NCI-H146 treated with DMSO at 0.1 percent for 48 hours (cell line): ENCODE results near the gene CLSTN2.

Experiments
- DNase-seq: peaks from one replicate; lab custom pipeline; 2025; ENCODE audit not compliant: unreplicated experiment; lab: John Stamatoyannopoulos, UW

The CLSTN2 gene

GRCh38 chr3:140319739-140320138 is 384.8 kb downstream of the CLSTN2 start:
- DNase-seq, result peak; percentile 60

- DNase-seq, result no peak
These were observed 388.6 kb downstream of the CLSTN2 start for GRCh38 chr3:140323561-140323960.

- no peak for DNase-seq
These were observed 397.1 kb downstream of the CLSTN2 start for GRCh38 chr3:140332131-140332530.

- DNase-seq, result no peak
These were observed 399.3 kb downstream of the CLSTN2 start for GRCh38 chr3:140334132-140334929.

- no peak for DNase-seq
These were observed 401.5 kb downstream of the CLSTN2 start for GRCh38 chr3:140336465-140336864.

GRCh38 chr3:140338916-140339315 is 403.9 kb downstream of the CLSTN2 start:
- DNase-seq, result no peak

DNA sequence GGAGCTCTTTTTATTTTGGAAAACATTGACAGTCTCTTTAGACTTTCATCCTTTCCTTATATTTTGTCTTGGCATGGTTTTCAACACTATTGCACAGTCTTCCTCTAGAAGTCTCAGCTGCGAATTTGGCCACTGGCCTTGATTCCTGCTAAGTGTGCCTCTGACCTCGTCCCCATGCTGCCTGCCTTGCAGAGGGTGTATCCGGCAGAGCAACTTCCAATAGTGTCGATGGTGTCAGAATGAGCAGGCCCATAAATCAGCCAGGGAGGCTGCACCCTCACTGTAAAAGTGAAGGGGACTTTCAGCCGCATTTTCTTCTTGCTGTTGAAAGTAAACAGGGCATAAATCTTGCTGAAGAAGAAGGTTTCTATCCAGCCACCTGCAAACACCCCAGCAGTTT is 406.2 kb downstream of the CLSTN2 start:
- DNase-seq, result peak; percentile 83

DNA sequence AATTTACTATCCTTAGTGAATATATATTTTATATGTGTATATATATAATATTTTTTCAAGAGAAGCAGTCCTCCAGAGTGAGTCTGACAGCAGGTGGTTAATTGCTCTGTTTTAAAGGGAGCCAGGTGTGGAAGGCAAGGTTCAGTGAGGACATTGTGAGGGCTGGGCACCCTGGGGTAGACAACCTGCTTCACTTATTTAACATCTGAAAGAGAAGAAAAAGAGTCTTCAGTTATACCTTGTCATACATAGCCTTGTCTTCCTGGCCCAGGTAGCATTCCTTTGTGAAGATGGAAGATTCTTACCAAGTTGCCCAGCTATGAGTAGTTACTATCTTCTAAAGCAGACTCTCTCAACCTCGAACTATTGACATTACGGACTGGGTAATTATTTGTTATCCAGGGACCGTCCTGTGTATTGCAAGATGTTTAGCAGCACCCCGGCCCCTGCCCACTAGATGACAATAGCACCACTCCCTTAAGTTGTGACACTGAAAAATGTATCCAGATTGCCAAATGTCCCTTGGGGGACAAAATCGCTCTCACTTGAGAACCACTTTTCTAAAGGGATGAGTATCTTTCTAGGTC is 406.9 kb downstream of the CLSTN2 start:
- DNase-seq, result peak; percentile 99

DNA sequence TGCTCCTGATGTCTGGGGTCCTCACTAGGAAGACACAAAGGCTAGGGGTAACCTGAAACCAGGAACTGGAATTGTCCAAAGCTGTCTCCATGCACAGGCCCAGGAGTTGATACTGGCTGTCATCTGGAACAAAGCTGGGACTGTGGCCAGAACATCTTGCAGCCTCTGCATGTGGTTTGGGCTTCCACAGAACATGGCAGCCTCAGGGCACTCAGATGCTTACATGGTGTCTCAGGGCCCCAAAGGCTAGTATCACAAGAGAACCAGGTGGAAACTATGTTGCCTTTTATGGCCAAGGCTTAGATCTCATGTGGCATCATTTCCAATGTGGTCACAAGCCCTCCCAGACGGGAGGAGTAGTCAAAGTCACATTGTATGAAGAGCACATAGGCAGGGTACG is 407.7 kb downstream of the CLSTN2 start:
- DNase-seq, result no peak

DNA sequence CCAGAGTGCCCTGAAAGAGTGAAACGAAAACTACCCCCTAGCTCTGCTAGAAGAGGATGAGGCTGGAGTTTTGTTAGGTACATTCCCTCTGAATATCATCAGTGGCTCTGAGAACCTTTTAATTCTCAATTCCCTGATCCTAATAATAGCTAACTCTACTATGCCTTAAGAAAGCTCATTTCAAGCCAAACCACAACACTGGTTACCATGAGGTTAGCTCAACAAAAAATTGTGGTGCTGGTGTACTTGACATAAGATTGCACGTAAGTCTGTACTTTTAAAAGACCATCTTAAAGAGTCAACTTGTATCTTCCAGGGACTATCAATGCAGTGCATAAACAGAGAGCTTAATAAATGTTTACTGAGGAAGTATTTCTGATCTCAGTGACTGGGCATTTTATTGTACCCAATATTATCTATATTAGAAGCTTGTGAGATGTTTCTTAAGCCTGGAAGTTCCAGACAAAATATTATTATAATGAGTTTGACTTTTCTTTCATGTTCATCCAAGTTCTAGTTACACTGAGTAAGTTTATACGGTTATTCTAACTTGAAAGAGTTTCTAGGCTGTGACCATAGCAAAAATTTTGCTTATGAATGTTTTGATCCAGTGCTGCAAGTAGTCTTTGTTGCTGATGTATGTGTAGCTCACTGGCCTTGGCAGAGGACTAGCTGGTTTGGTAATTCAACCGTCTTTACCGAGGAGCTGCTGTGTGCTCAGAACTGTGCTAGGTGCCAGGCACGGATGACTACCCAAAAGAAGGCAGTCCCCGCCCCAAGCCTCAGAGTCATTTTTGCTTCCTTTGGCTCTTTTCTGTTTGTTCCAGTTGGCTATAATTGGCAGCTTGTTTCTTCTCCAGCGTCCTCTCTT is 408.5 kb downstream of the CLSTN2 start:
- no peak for DNase-seq

- no peak for DNase-seq
These were observed 409.1 kb downstream of the CLSTN2 start for GRCh38 chr3:140344082-140344454.

DNA sequence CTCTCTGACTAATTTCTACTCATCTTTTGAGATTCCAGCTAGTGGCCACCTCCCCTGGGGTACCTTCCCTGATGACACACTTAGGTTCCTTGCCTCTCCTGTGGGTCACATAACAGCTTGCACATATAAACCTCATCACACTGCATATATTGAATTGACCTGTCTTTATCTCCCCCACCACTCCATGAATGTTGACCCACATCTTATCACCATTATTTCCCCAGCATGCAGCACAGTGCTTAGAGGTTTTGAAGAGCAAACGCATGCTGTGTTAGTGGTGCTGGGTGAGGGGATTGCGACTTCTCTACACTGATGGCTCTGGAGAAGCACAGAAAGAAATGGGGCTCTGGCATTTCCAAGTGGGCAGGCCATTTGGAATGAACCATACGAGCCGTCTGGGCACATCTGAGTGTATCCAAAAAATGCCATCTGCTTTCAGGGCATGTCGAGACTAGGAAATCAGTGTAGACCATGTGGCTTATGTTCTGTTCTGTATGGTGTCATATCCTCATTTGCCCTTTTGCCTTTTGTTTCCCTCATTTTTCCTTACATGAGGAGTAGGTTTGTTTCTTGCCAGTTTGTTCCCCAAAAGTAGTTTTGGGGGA is 409.7 kb downstream of the CLSTN2 start:
- peak; percentile 93 for DNase-seq

DNA sequence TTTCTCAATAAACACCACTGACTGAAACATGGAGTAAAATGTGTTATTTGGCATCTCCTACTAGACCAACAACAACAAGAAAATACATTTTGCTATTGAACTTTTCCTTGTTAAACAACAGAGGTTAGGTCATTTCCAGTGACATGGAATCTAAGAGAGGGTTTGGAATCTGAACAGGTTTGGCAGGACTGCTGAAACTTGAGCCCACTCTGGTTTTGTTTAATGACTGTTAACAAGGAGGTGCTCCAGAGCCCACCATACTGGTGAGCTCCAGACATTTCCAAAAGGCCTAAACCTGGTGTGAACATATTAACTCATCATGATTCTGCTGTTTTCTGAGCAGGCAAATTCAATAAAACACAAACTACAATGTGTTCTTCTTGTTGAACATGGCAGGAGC is 412.2 kb downstream of the CLSTN2 start:
- no peak for DNase-seq

DNA sequence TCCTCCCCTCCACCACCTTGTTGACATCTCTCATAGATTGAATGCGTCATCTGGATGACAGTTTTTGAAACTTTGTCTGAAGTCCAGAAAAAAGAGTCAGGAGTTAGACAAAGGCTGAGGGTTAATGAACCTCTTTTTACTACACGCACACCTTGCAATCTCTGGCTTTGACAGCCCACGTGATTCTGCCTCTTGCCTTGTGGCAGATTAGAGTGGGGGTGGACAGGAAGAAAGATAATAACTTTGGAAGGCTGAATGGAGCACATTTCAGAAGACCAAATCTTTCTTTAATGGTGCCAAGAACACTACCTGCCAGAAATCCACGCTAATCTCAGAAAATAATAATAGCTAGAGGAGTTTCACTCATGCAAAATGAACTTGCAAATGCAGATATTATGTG is 415.0 kb downstream of the CLSTN2 start:
- DNase-seq, result no peak

- DNase-seq, result no peak
These were observed 416.5 kb downstream of the CLSTN2 start for GRCh38 chr3:140351466-140351865.

GRCh38 chr3:140355481-140355880 is 420.5 kb downstream of the CLSTN2 start:
- no peak for DNase-seq

DNA sequence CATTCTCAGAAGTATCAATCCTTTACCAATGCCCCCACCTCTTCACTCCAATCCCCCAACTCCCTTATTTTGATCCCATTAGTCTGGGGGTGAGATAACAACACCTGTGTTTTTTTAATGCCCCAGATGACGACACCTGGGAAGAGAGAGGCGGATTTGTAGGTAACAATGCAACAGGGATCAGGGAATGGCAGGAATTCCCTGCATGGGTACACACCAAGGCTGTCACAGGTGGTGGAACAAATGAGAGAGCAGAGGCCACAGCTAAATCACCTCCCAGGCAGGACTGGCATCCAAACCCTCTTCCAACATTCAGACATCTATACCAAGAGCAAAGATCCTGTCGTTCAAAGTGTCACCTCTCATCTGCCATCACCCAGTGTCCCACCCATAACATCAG is 423.7 kb downstream of the CLSTN2 start:
- no peak for DNase-seq

DNA sequence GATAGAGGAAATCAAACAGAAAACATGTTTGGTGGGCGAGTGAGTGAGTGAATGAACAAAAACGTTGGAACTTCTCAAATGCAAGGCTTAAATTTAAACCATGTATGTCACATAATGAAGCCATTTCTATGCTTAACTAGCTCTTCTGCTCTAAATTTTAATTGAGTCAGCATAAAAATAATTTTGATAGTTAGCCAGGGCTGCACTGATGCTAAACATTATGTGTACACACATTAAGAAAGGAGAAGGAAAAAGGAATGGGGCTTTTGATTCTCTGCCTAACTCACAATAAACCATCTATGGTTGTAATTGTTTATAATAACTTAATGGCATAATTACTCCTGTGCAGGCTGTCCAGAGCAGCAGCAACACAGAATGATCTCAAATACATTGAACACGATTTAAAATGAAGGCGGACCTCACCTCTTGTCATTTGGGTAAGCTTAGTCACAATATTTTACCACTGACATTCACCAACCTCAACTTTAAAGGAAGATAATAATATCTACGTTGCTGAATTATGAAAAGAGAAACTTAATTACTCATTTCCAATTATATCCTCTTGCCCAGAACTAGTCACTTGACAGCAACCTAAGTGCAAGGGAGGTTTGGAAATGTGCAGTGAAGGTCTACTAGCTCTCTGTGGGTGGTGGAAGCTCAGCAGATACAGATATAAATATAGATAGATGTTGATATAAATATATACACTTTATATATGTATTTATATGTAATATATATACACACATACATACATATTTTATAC is 424.4 kb downstream of the CLSTN2 start:
- peak; percentile 75 for DNase-seq

DNA sequence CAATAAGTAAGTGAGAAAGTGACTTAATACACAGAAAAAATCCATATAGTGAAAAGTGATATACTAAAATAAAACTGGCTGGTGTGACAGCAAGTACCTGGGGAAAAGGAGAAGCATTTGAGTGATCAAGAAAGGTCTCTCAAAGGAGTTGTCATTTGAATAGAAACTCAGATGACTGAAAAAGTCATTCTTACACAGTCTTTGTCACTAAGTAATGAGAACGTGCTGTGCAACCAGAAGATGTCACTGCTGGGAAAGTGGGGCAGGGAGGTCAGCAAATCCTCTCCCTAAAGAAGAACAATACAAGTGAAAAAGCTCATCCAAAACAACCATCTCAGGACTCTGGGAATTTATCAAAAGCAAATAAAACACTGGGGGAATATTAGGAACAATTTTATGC is 425.3 kb downstream of the CLSTN2 start:
- DNase-seq, result peak; percentile 28

GRCh38 chr3:140363801-140364200 is 428.8 kb downstream of the CLSTN2 start:
- DNase-seq, result peak; percentile 25
